EL (cell line): ENCODE data around the gene CAPS2.
A peak's percentile ranks its signal among the peaks of the same experiment; 100 is the strongest.

ENCODE experiments used
- DNase-seq: peaks from one replicate; pipeline ENCODE4 v3.0.0-alpha.2; 2016

CAPS2 gene

GRCh38 chr12:75302781-75303180, 27.3 kb downstream of the CAPS2 start:
- no peak for DNase-seq

GRCh38 chr12:75302225-75302624, 27.9 kb downstream of the CAPS2 start:
- no peak for DNase-seq

GRCh38 chr12:75294797-75295196, 35.3 kb downstream of the CAPS2 start:
- no peak for DNase-seq

- DNase-seq, result no peak
Measured at GRCh38 chr12:75294336-75294735, 35.8 kb downstream of the CAPS2 start.

GRCh38 chr12:75291014-75291413, 39.1 kb downstream of the CAPS2 start:
- DNase-seq, result no peak

- peak; percentile 17 for DNase-seq
Measured at GRCh38 chr12:75289753-75290152, 40.4 kb downstream of the CAPS2 start.

GRCh38 chr12:75288860-75289259, 41.3 kb downstream of the CAPS2 start:
- DNase-seq, result no peak

- no peak for DNase-seq
Measured at GRCh38 chr12:75275702-75276101, 54.4 kb downstream of the CAPS2 start.

GRCh38 chr12:75271576-75271975, 58.5 kb downstream of the CAPS2 start:
- no peak for DNase-seq

GRCh38 chr12:75270157-75270556, 60.0 kb downstream of the CAPS2 start:
- no peak for DNase-seq

GRCh38 chr12:75269209-75269608, 60.9 kb downstream of the CAPS2 start:
- no peak for DNase-seq

GRCh38 chr12:75260316-75260715, 69.8 kb downstream of the CAPS2 start:
- DNase-seq, result peak; percentile 20

GRCh38 chr12:75259143-75259542, 71.0 kb downstream of the CAPS2 start:
- DNase-seq, result no peak

- no peak for DNase-seq
Measured at GRCh38 chr12:75257510-75257909, 72.6 kb downstream of the CAPS2 start.

- no peak for DNase-seq
Measured at GRCh38 chr12:75245108-75245507, 85.0 kb downstream of the CAPS2 start.

- no peak for DNase-seq
Measured at GRCh38 chr12:75239987-75240386, 90.1 kb downstream of the CAPS2 start.

- peak; percentile 32 for DNase-seq
Measured at GRCh38 chr12:75236206-75236605, 93.9 kb downstream of the CAPS2 start.

GRCh38 chr12:75227132-75227531, 103.0 kb downstream of the CAPS2 start:
- DNase-seq, result no peak
